Sigmoid colon (tissue), 7 donors: Measurements from ENCODE around the gene NDST3. TPM values are rescaled to one million over a fixed set of nuclear protein-coding genes. Genes with fewer than 3 reads are reported as not detected.

ENCODE experiments used
- DNase-seq: peaks from one replicate; pipeline ENCODE4 v3.0.0-alpha.2; 2019
- H3K27ac ChIP-seq, 4 donors: fragments of 200-600 bp; sonication (generic); one replicate each; pipeline ENCODE4 v1.5.1; 2016 to 2019; ENCODE audit warnings: mild to moderate bottlenecking in 1 of 4
- H3K27me3 ChIP-seq, 3 donors: fragments of 200-600 bp; sonication (generic); one replicate each; pipeline ENCODE4 v1.5.1; 2019; ENCODE audit warnings: mild to moderate bottlenecking in 1 of 3
- H3K36me3 ChIP-seq, 4 donors: fragments of 200-600 bp; sonication (generic); one replicate each; pipeline ENCODE4 v1.5.1; 2016 to 2019
- H3K4me1 ChIP-seq, 4 donors: fragments of 200-600 bp; sonication (generic); one replicate each; pipeline ENCODE4 v1.5.1; 2017 to 2019
- H3K4me3 ChIP-seq, 4 donors: fragments of 200-600 bp; sonication (generic); one replicate each; pipeline ENCODE4 v1.5.1; 2017 to 2019; ENCODE audit warnings: mild to moderate bottlenecking in 2 of 4, moderate library complexity in 1 of 4
- H3K9me3 ChIP-seq, 4 donors: fragments of 200-600 bp in 3 of 4; sonication (generic) in 3 of 4; one replicate each; pipeline versions ENCODE4 v1.5.1 to v1.6.1; 2013 to 2019
- EP300 ChIP-seq, 4 donors: sonication (generic); formaldehyde crosslinking; IDR thresholded peaks; one replicate each; pipeline ENCODE4 v1.6.1; 2017; ENCODE audit warnings: antibody characterized with exemption in 4 of 4
- POLR2A ChIP-seq, 2 donors: fragments of 450-650 bp; IDR thresholded peaks; one replicate each; pipeline ENCODE4 v1.6.1; 2016; ENCODE audit warnings: antibody characterized with exemption in 2 of 2, mild to moderate bottlenecking in 2 of 2, moderate library complexity in 2 of 2
- POLR2AphosphoS5 ChIP-seq, 4 donors: sonication (generic); formaldehyde crosslinking; IDR thresholded peaks; one replicate each; pipeline ENCODE4 v1.6.1; 2017; ENCODE audit warnings: antibody characterized with exemption in 4 of 4
- WGBS, 2 donors: extraction: QIAGEN DNeasy Blood & Tissue Kit; methylation state at CpG; one replicate each; pipeline ENCODE4 v1.1.7; 2013; 5-methylcytosine and 5-hydroxymethylcytosine counted together
- intact Hi-C: fragments of 100-400 bp; cut with DNase I; formaldehyde crosslinking; loops from one replicate; pipeline ENCODE4 v1.15.1; 2023
- polyA plus RNA-seq, 3 donors: library from polyadenylated mRNA; stranded (reverse); fragments of 200-250 nt; gene quantifications; one replicate each; pipeline ENCODE4 v1.2.3, GENCODE V29; 2013
- total RNA-seq, 4 donors: library from RNA; depleted of rRNA; stranded (reverse); fragments of >200 nt; gene quantifications; one replicate each; pipeline ENCODE4 v1.1.0, GENCODE V29; 2016
- TF ChIP-seq, protein P1 (sequence below), 4 experiments: fragments of 450-650 bp in 3 of 4; fragments of 200-600 bp in 1 of 4; IDR thresholded peaks; one replicate each; pipeline ENCODE4 v1.5.1; 2016 to 2019; ENCODE audit warnings: antibody characterized with exemption in 4 of 4, mild to moderate bottlenecking in 3 of 4, moderate library complexity in 2 of 4
- donor health status: healthy with polysubstance abuse.
- donor health status: Bipolar disorder and iron deficiency.
- donor health status: healthy.

Gene NDST3
- total and polyA plus RNA-seq, 7 donors: under 0.01 to 0.04 (median under 0.01) TPM; not detected in 4

GRCh38 chr4:118004088-118004487, 30.2 kb upstream of the NDST3 start:
- Histone ChIP-seq H3K27ac (no peak overlapping the region), H3K27me3 (peaks cover 0 to 4% (median 0%) of the 10 kb centered on the region in 3 donors), H3K9me3 (no peaks in the 10 kb centered on the region), H3K36me3 (no peaks in the 10 kb centered on the region), H3K4me3 (no peak overlapping the region), H3K4me1 (no peaks in the 10 kb centered on the region)
- TF ChIP-seq POLR2AphosphoS5 (IDR thresholded peaks at IDR 0.05): no peak
- TF ChIP-seq EP300 (IDR thresholded peaks at IDR 0.05): no peak
- no peak for TF ChIP-seq POLR2A (IDR thresholded peaks at IDR 0.05)
- TF ChIP-seq, protein P1, sequence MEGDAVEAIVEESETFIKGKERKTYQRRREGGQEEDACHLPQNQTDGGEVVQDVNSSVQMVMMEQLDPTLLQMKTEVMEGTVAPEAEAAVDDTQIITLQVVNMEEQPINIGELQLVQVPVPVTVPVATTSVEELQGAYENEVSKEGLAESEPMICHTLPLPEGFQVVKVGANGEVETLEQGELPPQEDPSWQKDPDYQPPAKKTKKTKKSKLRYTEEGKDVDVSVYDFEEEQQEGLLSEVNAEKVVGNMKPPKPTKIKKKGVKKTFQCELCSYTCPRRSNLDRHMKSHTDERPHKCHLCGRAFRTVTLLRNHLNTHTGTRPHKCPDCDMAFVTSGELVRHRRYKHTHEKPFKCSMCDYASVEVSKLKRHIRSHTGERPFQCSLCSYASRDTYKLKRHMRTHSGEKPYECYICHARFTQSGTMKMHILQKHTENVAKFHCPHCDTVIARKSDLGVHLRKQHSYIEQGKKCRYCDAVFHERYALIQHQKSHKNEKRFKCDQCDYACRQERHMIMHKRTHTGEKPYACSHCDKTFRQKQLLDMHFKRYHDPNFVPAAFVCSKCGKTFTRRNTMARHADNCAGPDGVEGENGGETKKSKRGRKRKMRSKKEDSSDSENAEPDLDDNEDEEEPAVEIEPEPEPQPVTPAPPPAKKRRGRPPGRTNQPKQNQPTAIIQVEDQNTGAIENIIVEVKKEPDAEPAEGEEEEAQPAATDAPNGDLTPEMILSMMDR (IDR thresholded peaks at IDR 0.05): no peak
- 91 to 92% methylated on average over 2 of the region's 2 CpGs for WGBS, 2 donors
- no peak for DNase-seq
- intact Hi-C loops: no loop called here

- H3K9me3 ChIP-seq: no peaks in the 10 kb centered on the region
- H3K36me3 ChIP-seq: no peaks in the 10 kb centered on the region
- no peak overlapping the region for H3K4me3 ChIP-seq
- no peaks in the 10 kb centered on the region for H3K4me1 ChIP-seq
- 89% methylated on average over 3 of the region's 3 CpGs for WGBS, 2 donors
- H3K27me3 ChIP-seq: peaks cover 0 to 4% (median 0%) of the 10 kb centered on the region in 3 donors
- intact Hi-C loops: no loop called here
- H3K27ac ChIP-seq: no peak overlapping the region
- TF ChIP-seq POLR2A (IDR thresholded peaks at IDR 0.05): no peak
- TF ChIP-seq EP300 (IDR thresholded peaks at IDR 0.05): no peak
- TF ChIP-seq POLR2AphosphoS5 (IDR thresholded peaks at IDR 0.05): no peak
- TF ChIP-seq, protein P1 (IDR thresholded peaks at IDR 0.05): no peak
- DNase-seq: no peak
Measured at GRCh38 chr4:118005883-118006282, 28.4 kb upstream of the NDST3 start.

DNA sequence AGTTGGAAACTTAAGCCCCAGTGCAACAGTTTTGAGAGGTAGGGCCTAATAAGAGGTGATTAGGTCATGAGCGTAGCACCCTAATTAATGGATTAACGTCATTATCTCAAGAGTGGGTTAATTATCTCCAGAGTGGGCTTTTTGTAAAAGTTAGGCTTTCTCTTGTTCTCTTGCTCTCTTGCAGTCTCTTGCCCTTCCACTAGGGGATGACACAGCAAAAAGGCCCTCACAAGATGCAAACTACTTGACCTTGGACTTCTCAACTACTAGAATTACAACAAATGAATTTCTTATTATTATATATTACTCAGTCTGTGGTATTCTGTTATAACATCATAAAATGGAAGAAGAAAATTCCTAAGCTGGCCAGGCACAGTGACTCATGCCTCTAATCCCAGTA, 22.1 kb upstream of the NDST3 start:
- H3K4me3 ChIP-seq: no peak overlapping the region
- H3K4me1 ChIP-seq: no peaks in the 10 kb centered on the region
- intact Hi-C loops: no loop called here
- H3K27me3 ChIP-seq: no peaks in the 10 kb centered on the region
- no peak overlapping the region for H3K27ac ChIP-seq
- H3K9me3 ChIP-seq: no peaks in the 10 kb centered on the region
- TF ChIP-seq POLR2A (IDR thresholded peaks at IDR 0.05) (no peak), EP300 (IDR thresholded peaks at IDR 0.05) (no peak), POLR2AphosphoS5 (IDR thresholded peaks at IDR 0.05) (no peak)
- TF ChIP-seq, protein P1 (IDR thresholded peaks at IDR 0.05): no peak
- no peak for DNase-seq
- WGBS, 2 donors: 89 to 95% methylated on average over 2 of the region's 2 CpGs
- H3K36me3 ChIP-seq: no peaks in the 10 kb centered on the region

GRCh38 chr4:118014831-118015230, 19.5 kb upstream of the NDST3 start:
- intact Hi-C loops: no loop called here
- 93% methylated on average over 3 of the region's 3 CpGs for WGBS, 2 donors

More at GRCh38 chr4:118014831-118015230, 19.5 kb upstream of the NDST3 start:
- H3K27ac ChIP-seq: no peak overlapping the region
- TF ChIP-seq, protein P1 (IDR thresholded peaks at IDR 0.05): no peak
- no peak for TF ChIP-seq POLR2AphosphoS5 (IDR thresholded peaks at IDR 0.05)
- no peak for TF ChIP-seq EP300 (IDR thresholded peaks at IDR 0.05)
- no peak for TF ChIP-seq POLR2A (IDR thresholded peaks at IDR 0.05)
- no peak for DNase-seq
- no peak overlapping the region for H3K4me3 ChIP-seq
- H3K9me3 ChIP-seq: no peaks in the 10 kb centered on the region
- no peaks in the 10 kb centered on the region for H3K27me3 ChIP-seq
- no peaks in the 10 kb centered on the region for H3K4me1 ChIP-seq
- H3K36me3 ChIP-seq: no peaks in the 10 kb centered on the region
